Kidney (tissue), 14 donors: ENCODE measurements around the gene GALNT18. TPM values are rescaled to one million over a fixed set of nuclear protein-coding genes. Genes with fewer than 3 reads are reported as not detected.

ENCODE experiments used
- DNase-seq, 5 donors: peaks; one replicate each; pipeline ENCODE4 v3.0.0-alpha.2; 2013 to 2020
- FAIRE-seq: peaks from 2 replicates; lab custom pipeline; 2012; peaks lifted over from hg19 to GRCh38; lab: Jason Lieb, UNC
- H3K27ac ChIP-seq, 2 donors: one replicate each; pipeline ENCODE4 v1.7.0; 2013; ENCODE audit warnings: low read depth in 2 of 2, low read length in 2 of 2, inconsistent platforms in 1 of 2
- H3K27me3 ChIP-seq: one replicate; pipeline ENCODE4 v1.7.1; 2013; ENCODE audit warnings: low read length, inconsistent platforms; ENCODE audit not compliant: control insufficient read depth, insufficient read depth
- H3K36me3 ChIP-seq, 3 donors: one replicate each; pipeline versions ENCODE4 v1.7.0 to v1.7.1; 2013; ENCODE audit warnings: low read length in 3 of 3, control low read depth in 1 of 3, inconsistent platforms in 1 of 3; ENCODE audit not compliant: insufficient read depth in 3 of 3, control insufficient read depth in 2 of 3
- H3K4me1 ChIP-seq, 3 donors: one replicate each; pipeline versions ENCODE4 v1.7.0 to v1.7.1; 2013; ENCODE audit warnings: low read length in 3 of 3, inconsistent platforms in 1 of 3, low read depth in 1 of 3; ENCODE audit not compliant: control insufficient read depth in 2 of 3, insufficient read depth in 2 of 3
- H3K4me3 ChIP-seq, 3 donors: one replicate each; pipeline versions ENCODE4 v1.7.0 to v1.8.1; 2013; ENCODE audit warnings: low read length in 3 of 3, control low read depth in 1 of 3, inconsistent platforms in 1 of 3
- H3K9ac ChIP-seq, 3 donors: one replicate each; pipeline versions ENCODE4 v1.7.0 to v1.7.1; 2013; ENCODE audit warnings: low read length in 3 of 3, control low read depth in 1 of 3, inconsistent platforms in 1 of 3
- H3K9me3 ChIP-seq, 3 donors: one replicate each; pipeline versions ENCODE4 v1.7.0 to v1.7.1; 2013; ENCODE audit warnings: low read length in 3 of 3, control low read depth in 1 of 3, inconsistent platforms in 1 of 3; ENCODE audit not compliant: control insufficient read depth in 2 of 3, insufficient read depth in 1 of 3
- CTCF ChIP-seq: IDR thresholded peaks from 3 replicates; pipeline ENCODE4 v1.5.1; 2012; ENCODE audit warnings: mild to moderate bottlenecking, moderate library complexity, borderline replicate concordance; ENCODE audit not compliant: insufficient read depth; ENCODE audit errors: extremely low read depth
- intact Hi-C: fragments of 100-400 bp; cut with DNase I; formaldehyde crosslinking; loops from one replicate; pipeline ENCODE4 v1.11.1; 2022
- polyA plus RNA-seq: library from polyadenylated mRNA; stranded (reverse); fragments of 350-450 nt; fragmentation: Illumina TruSeq; extraction: RNeasy Lipid Tissue Mini Kit (QIAGEN cat#74804); gene quantifications from one replicate; pipeline ENCODE4 v1.2.3, GENCODE V29; 2014; ENCODE audit warnings: low read depth, low replicate concordance; ENCODE audit not compliant: insufficient read depth
- total RNA-seq: library from RNA; stranded (reverse); fragmentation: NEBNext Ultra II Directional; extraction: Animal tissue kit (Norgen Biotek cat#: 25700); gene quantifications from one replicate; pipeline ENCODE4 v1.2.1, GENCODE V29; 2021
- donor health status: control.
- donor health status: control.
- donor health status: control.
- donor health status: control.
- donor health status: control.
- donor health status: DM: yes; HTN: yes; CAD: no.
- donor health status: Normal renal cell carcinoma (clear cell type).

The GALNT18 gene
- total and polyA plus RNA-seq, 2 donors from 2014 or later = 27.2 to 42.1 TPM

- Histone ChIP-seq H3K27ac (no peak overlapping the region), H3K4me1 (peaks cover 0 to 5% (median 0%) of the 10 kb centered on the region in 3 donors), H3K9ac (no peak overlapping the region), H3K9me3 (no peaks in the 10 kb centered on the region), H3K36me3 (no peaks in the 10 kb centered on the region), H3K27me3 (no peaks in the 10 kb centered on the region), H3K4me3 (no peak overlapping the region)
- intact Hi-C loops = no loop called here
- FAIRE-seq (no peak), DNase-seq (no peak)
- TF ChIP-seq CTCF = no peak
Observed at GRCh38 chr11:11313426-11313825, 308.4 kb downstream of the GALNT18 start.

GRCh38 chr11:11312738-11313137, 309.1 kb downstream of the GALNT18 start:
- H3K4me1 ChIP-seq = peaks cover 0 to 5% (median 0%) of the 10 kb centered on the region in 3 donors
- no peak for TF ChIP-seq CTCF
- FAIRE-seq = no peak

GRCh38 chr11:11311169-11311568, 310.6 kb downstream of the GALNT18 start:
- Histone ChIP-seq H3K9ac (no peak overlapping the region), H3K36me3 (peaks cover 0 to 4% (median 0%) of the 10 kb centered on the region in 3 donors), H3K9me3 (no peaks in the 10 kb centered on the region), H3K4me1 (peaks cover 0 to 5% (median 0%) of the 10 kb centered on the region in 3 donors), H3K4me3 (no peak overlapping the region), H3K27ac (no peak overlapping the region), H3K27me3 (no peaks in the 10 kb centered on the region)
- intact Hi-C loops = no loop called here
- DNase-seq (no peak), FAIRE-seq (no peak)
- no peak for TF ChIP-seq CTCF

More at GRCh38 chr11:11312738-11313137, 309.1 kb downstream of the GALNT18 start:
- Histone ChIP-seq H3K9ac (no peak overlapping the region), H3K27ac (no peak overlapping the region), H3K4me3 (no peak overlapping the region), H3K9me3 (no peaks in the 10 kb centered on the region), H3K27me3 (no peaks in the 10 kb centered on the region), H3K36me3 (no peaks in the 10 kb centered on the region)
- intact Hi-C loops = no loop called here
- no peak for DNase-seq

- Histone ChIP-seq H3K36me3 (peaks cover 0 to 5% (median 0%) of the 10 kb centered on the region in 3 donors), H3K27me3 (no peaks in the 10 kb centered on the region), H3K27ac (no peak overlapping the region), H3K4me3 (no peak overlapping the region), H3K4me1 (peaks cover 0 to 5% (median 0%) of the 10 kb centered on the region in 3 donors), H3K9ac (no peak overlapping the region), H3K9me3 (no peaks in the 10 kb centered on the region)
- intact Hi-C loops = no loop called here
- TF ChIP-seq CTCF = no peak
- no peak for FAIRE-seq
- no peak for DNase-seq
Observed at GRCh38 chr11:11309906-11310305, 311.9 kb downstream of the GALNT18 start.
